RWPE1 (cell line): ENCODE results near the gene CXCL11.

Experiments used
- CTCF ChIA-PET: fragments of 350-600 bp; sonication (Branson Sonifier 250); formaldehyde crosslinking; extraction: SDS; loops from one replicate; lab custom pipeline; 2021; lab: Yijun Ruan, JAX
- POLR2A ChIA-PET: fragments of 400-600 bp; formaldehyde crosslinking; extraction: SDS; loops from one replicate; lab custom pipeline; 2020; ENCODE audit warnings: antibody characterized with exemption; ENCODE audit not compliant: low non-redundant PET; lab: Yijun Ruan, JAX
- DNase-seq: peaks from one replicate; pipeline ENCODE4 v3.0.0; 2012; ENCODE audit warnings: low spot score
- H3K27ac ChIP-seq: fragments of 450-650 bp; 2 replicates; pipeline ENCODE4 v1.5.1; 2017
- TF ChIP-seq, protein P1 (sequence below): fragments of 450-650 bp; conservative IDR thresholded peaks from 2 replicates; pipeline ENCODE4 v1.5.1; 2017; ENCODE audit warnings: low read depth, mild to moderate bottlenecking

CXCL11 gene

DNA sequence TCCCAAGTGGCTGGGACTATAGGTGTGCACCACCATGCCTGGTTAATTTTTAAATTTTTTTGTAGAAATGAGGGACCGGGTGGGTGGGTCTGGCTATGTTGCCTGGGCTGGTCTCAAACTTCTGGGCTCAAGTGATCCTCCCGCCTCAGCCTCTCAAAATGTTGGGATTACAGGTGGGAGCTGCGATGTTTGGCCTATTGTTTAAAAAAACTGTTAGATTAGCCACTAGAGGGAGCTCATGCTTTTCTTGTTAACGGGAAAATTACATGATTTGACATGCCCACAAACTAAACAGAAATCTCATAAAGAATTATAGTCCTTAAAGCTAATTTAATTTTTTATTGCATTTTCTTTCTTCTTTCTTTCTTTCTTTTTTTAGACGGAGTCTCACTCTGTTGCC is 40.1 kb downstream of the CXCL11 start:
- CTCF ChIA-PET: interaction anchor here (0.5 to 1.7 kb wide), 25 partner anchors 10 to 188 kb away, joined by 3 to 17 read pairs (median 4); partner anchors contain the start of genes ART3 and NAAA
- DNase-seq: peak; percentile 41
- POLR2A ChIA-PET: no interaction called here
- TF ChIP-seq, protein P1, sequence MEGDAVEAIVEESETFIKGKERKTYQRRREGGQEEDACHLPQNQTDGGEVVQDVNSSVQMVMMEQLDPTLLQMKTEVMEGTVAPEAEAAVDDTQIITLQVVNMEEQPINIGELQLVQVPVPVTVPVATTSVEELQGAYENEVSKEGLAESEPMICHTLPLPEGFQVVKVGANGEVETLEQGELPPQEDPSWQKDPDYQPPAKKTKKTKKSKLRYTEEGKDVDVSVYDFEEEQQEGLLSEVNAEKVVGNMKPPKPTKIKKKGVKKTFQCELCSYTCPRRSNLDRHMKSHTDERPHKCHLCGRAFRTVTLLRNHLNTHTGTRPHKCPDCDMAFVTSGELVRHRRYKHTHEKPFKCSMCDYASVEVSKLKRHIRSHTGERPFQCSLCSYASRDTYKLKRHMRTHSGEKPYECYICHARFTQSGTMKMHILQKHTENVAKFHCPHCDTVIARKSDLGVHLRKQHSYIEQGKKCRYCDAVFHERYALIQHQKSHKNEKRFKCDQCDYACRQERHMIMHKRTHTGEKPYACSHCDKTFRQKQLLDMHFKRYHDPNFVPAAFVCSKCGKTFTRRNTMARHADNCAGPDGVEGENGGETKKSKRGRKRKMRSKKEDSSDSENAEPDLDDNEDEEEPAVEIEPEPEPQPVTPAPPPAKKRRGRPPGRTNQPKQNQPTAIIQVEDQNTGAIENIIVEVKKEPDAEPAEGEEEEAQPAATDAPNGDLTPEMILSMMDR: peak; percentile 56
- H3K27ac ChIP-seq: peak overlapping the region; percentile 29; the same call in 1 of the 2 replicates

DNA sequence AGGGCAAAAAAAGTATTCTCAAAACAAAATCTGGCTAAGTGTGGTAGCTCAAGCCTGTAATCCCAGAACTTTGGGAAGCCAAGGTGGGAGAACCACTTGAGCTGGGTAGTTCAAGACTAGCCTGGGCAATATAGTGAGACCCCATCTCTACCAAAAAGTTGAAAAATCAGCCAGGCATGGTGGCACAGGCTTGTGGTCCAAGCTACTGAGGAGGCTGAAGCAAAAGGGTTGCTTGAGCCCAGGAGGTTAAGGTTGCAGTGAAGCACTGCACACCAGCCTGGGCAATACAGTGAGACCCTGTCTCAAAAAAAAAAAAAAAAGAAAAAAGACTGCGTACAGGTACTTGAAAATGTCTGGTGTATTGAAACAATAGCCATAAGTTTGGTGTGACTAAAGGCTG is 43.4 kb downstream of the CXCL11 start:
- TF ChIP-seq, protein P1: no peak
- H3K27ac ChIP-seq: no peak overlapping the region
- DNase-seq: no peak
- POLR2A ChIA-PET: no interaction called here
- CTCF ChIA-PET: no interaction called here

DNA sequence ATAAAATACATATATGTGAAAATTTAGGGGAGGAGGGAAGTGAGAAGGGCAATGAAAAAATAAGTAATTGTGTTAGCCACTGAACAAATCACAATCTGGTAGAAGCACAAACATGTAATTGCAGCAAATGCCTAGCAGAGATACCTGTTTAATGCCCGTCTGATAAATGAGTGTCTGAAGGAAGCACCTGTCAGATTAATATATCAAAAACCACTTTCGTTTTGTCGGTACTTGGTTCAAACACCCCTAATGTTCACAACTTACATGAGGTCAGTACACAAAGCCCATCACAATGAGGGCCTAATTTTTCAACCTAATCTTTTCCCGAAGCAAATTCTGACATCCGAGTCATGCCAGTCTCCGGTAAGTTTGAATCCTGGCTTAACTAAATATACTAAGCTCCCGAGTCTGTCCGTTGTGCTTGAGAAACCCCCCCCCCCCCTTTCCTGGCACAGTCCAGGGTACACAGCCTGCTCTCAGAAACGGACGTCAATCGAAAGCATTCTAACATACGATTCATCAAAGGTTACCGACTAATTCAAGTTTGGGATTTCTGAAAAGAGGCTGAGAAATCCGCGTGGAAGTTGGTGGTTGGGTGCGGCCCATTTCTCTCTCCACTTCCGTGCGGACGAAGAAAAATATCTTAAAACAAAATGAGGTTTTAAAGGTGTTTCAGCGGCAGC is 45.9 kb downstream of the CXCL11 start:
- POLR2A ChIA-PET: no interaction called here
- peak overlapping the region; percentile 65 for H3K27ac ChIP-seq
- CTCF ChIA-PET: interaction anchor here (0.6 kb wide), 1 partner anchor 97 kb away, joined by 4 read pairs; no protein-coding TSS in a partner anchor
- peak; percentile 8 for DNase-seq
- TF ChIP-seq, protein P1: no peak

DNA sequence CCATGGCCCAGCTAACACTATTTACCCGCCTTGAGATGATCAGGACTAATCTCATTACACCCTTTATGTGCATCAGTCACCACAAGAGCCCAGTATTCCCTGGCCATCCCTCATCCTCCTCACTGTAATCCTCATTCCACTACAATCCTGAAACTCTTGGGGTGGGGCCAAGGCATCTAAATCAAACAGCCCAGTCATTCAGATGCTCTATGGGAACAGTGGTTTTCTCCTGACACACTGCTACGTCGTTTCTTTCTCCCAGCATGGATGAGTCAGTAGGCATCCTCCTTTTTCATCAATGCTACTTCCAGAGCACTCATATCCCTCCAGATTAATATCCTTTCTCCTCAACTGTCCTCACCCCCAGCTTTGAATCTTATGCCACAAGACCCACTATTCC is 50.8 kb downstream of the CXCL11 start:
- CTCF ChIA-PET: interaction anchor here (0.5 to 1.2 kb wide), 2 partner anchors 103 to 106 kb away, joined by 4 to 5 read pairs; no protein-coding TSS in a partner anchor
- TF ChIP-seq, protein P1: no peak
- DNase-seq: peak; percentile 64
- POLR2A ChIA-PET: no interaction called here
- no peak overlapping the region for H3K27ac ChIP-seq
